HepG2 (cell line): ENCODE data around the gene ZNF804B. TPM values are rescaled to one million over a fixed set of nuclear protein-coding genes. Genes with fewer than 3 reads are reported as not detected.

Experiments
- ATAC-seq: fragments of 200-7000 bp; cut with Tn5 transposase; 3 replicates; pipeline ENCODE4 v1.9.1; 2020; ENCODE audit warnings: mild to moderate bottlenecking, moderate library complexity
- BruUV-seq: library from RNA; stranded (reverse); fragments of 400-500 nt; replicated peaks from 2 replicates; lab custom pipeline; 2021; lab: Mats Ljungman, UMichigan
- CTCF ChIA-PET: fragments of 300-600 bp; formaldehyde crosslinking; extraction: SDS; loops from one replicate; lab custom pipeline; 2021; ENCODE audit warnings: low total read pairs, inconsistent platforms, low intra/inter-chr PET ratio; lab: Yijun Ruan, JAX
- POLR2A ChIA-PET: fragments of 350-600 bp; sonication (Branson Sonifier 250); formaldehyde crosslinking; loops from one replicate; lab custom pipeline; 2020; ENCODE audit warnings: antibody characterized with exemption, inconsistent platforms; lab: Yijun Ruan, JAX
- DNase-seq: peaks from one replicate; pipeline ENCODE4 v3.0.0-alpha.2; 2015; ENCODE audit warnings: low spot score
- FAIRE-seq: peaks from 3 replicates; lab custom pipeline; 2011; peaks lifted over from hg19 to GRCh38; lab: Jason Lieb, UNC
- H2AFZ ChIP-seq: one replicate; pipeline ENCODE4 v1.6.1; 2011; ENCODE audit warnings: low read length, inconsistent platforms
- H3K27ac ChIP-seq: fragments of 300-600 bp; 3 replicates; pipeline ENCODE4 v1.8.0; 2011; ENCODE audit warnings: mixed run types, mild to moderate bottlenecking, mixed read lengths, low read length, inconsistent platforms; ENCODE audit not compliant: insufficient read depth; ENCODE audit errors: extremely low read length
- H3K27me3 ChIP-seq, 2 experiments: fragments of 200-600 bp in 1 of 2; 2 replicates in 1 of 2; 3 replicates in 1 of 2; pipeline versions ENCODE4 v1.6.0 to v1.8.0; 2011; ENCODE audit warnings: low read length in 2 of 2, mild to moderate bottlenecking in 2 of 2, moderate library complexity in 2 of 2, inconsistent platforms in 1 of 2; ENCODE audit not compliant: insufficient read depth in 2 of 2, control insufficient read depth in 1 of 2
- H3K36me3 ChIP-seq, 2 experiments: fragments of 200-600 bp in 1 of 2; replicated peaks in 1 of 2; 2 replicates in 1 of 2; 3 replicates in 1 of 2; pipeline versions ENCODE4 v1.5.1 to v1.8.0; 2011; ENCODE audit warnings: low read length in 2 of 2, inconsistent platforms in 1 of 2; ENCODE audit not compliant: insufficient read depth in 2 of 2, control insufficient read depth in 1 of 2
- H3K4me1 ChIP-seq: 2 replicates; pipeline ENCODE4 v1.5.1; 2012; ENCODE audit warnings: low read length, inconsistent platforms; ENCODE audit not compliant: insufficient read depth
- H3K4me2 ChIP-seq: 2 replicates; pipeline ENCODE4 v1.6.0; 2011; ENCODE audit warnings: low read depth, low read length, inconsistent platforms
- H3K4me3 ChIP-seq, 3 experiments: fragments of 200-600 bp in 1 of 3; sonication (generic), shearing (Covaris generic) in 1 of 3; replicated peaks in 1 of 3; 2 replicates each; pipeline ENCODE4 v1.5.1; 2011 to 2016; ENCODE audit warnings: low read length in 3 of 3, inconsistent platforms in 2 of 3, low read depth in 2 of 3, mild to moderate bottlenecking in 2 of 3, control low read depth in 1 of 3, mixed read lengths in 1 of 3; ENCODE audit not compliant: insufficient read depth in 1 of 3
- H3K79me2 ChIP-seq: one replicate; pipeline ENCODE4 v1.6.1; 2011; ENCODE audit warnings: low read length, inconsistent platforms; ENCODE audit not compliant: insufficient read depth
- H3K9ac ChIP-seq: 2 replicates; pipeline ENCODE4 v1.6.0; 2011; ENCODE audit warnings: mild to moderate bottlenecking, low read depth, low read length, inconsistent platforms; ENCODE audit not compliant: insufficient read depth
- H3K9me3 ChIP-seq: 2 replicates; pipeline ENCODE4 v1.5.1; 2012; ENCODE audit warnings: mild to moderate bottlenecking, low read length
- H4K20me1 ChIP-seq: 2 replicates; pipeline ENCODE4 v1.6.0; 2011; ENCODE audit warnings: inconsistent platforms, mild to moderate bottlenecking, low read length, moderate library complexity; ENCODE audit not compliant: insufficient read depth
- AHR ChIP-seq: IDR thresholded peaks from 2 replicates; pipeline ENCODE4 v1.6.1; 2018; ENCODE audit warnings: missing genetic modification reagents, missing compliant biosample characterization
- BRCA1 ChIP-seq: sonication (generic); formaldehyde crosslinking; IDR thresholded peaks from 2 replicates; pipeline ENCODE4 v1.4.0; 2020; ENCODE audit warnings: missing genetic modification reagents
- CENPX ChIP-seq: sonication (generic); formaldehyde crosslinking; IDR thresholded peaks from 2 replicates; pipeline ENCODE4 v1.9.0; 2021; ENCODE audit warnings: mild to moderate bottlenecking, missing genetic modification reagents, moderate library complexity
- EHMT2 ChIP-seq: fragments of 200-600 bp; sonication (generic); IDR thresholded peaks from 2 replicates; pipeline ENCODE4 v1.7.0; 2017; ENCODE audit warnings: antibody characterized with exemption, low read depth, low read length, borderline replicate concordance
- HOXA5 ChIP-seq: sonication (generic); formaldehyde crosslinking; IDR thresholded peaks from 2 replicates; pipeline ENCODE4 v1.4.0; 2020; ENCODE audit warnings: missing genetic modification reagents
- KLF12 ChIP-seq: sonication (generic); formaldehyde crosslinking; IDR thresholded peaks from 2 replicates; pipeline ENCODE4 v1.4.0; 2020; ENCODE audit warnings: missing genetic modification reagents, borderline replicate concordance
- MAF1 ChIP-seq: sonication (generic); formaldehyde crosslinking; IDR thresholded peaks from 2 replicates; pipeline ENCODE4 v1.5.0; 2020; ENCODE audit warnings: missing genetic modification reagents, borderline replicate concordance
- MAFG ChIP-seq: sonication (generic); formaldehyde crosslinking; IDR thresholded peaks from 2 replicates; pipeline ENCODE4 v1.5.1; 2020; ENCODE audit warnings: mild to moderate bottlenecking, missing genetic modification reagents
- MXD4 ChIP-seq: IDR thresholded peaks from 2 replicates; pipeline ENCODE4 v1.6.1; 2016; ENCODE audit warnings: mild to moderate bottlenecking, missing biosample characterization, missing genetic modification reagents
- NBN ChIP-seq: fragments of 450-650 bp; conservative IDR thresholded peaks from 2 replicates; pipeline ENCODE4 v1.6.1; 2017
- PHF21A ChIP-seq: sonication (generic); formaldehyde crosslinking; IDR thresholded peaks from 2 replicates; pipeline ENCODE4 v1.5.0; 2020; ENCODE audit warnings: mild to moderate bottlenecking, missing genetic modification reagents
- RBM39 ChIP-seq: fragments of 200-400 bp; formaldehyde crosslinking; IDR thresholded peaks from one replicate; pipeline ENCODE4 v1.6.1; 2018; ENCODE audit warnings: antibody characterized with exemption, mild to moderate bottlenecking, low read depth, low read length; ENCODE audit not compliant: poor library complexity, severe bottlenecking
- SMARCE1 ChIP-seq: fragments of 450-650 bp; IDR thresholded peaks from 2 replicates; pipeline ENCODE4 v1.6.1; 2017; ENCODE audit warnings: borderline replicate concordance
- ZNF232 ChIP-seq: sonication (generic); formaldehyde crosslinking; IDR thresholded peaks from 2 replicates; pipeline ENCODE4 v1.4.0; 2020; ENCODE audit warnings: missing genetic modification reagents, borderline replicate concordance
- ZNF605 ChIP-seq: sonication (generic); formaldehyde crosslinking; IDR thresholded peaks from 2 replicates; pipeline ENCODE4 v1.8.0; 2022; ENCODE audit warnings: mild to moderate bottlenecking, missing genetic modification reagents
- ZNF614 ChIP-seq: IDR thresholded peaks from 2 replicates; pipeline ENCODE4 v1.6.1; 2018; ENCODE audit warnings: missing biosample characterization, missing genetic modification reagents, inconsistent platforms, borderline replicate concordance
- ZSCAN31 ChIP-seq: sonication (generic); formaldehyde crosslinking; IDR thresholded peaks from 2 replicates; pipeline ENCODE4 v1.5.0; 2020; ENCODE audit warnings: low read depth, mild to moderate bottlenecking, missing genetic modification reagents
- WGBS: methylation state at CpG from one replicate; pipeline ENCODE4 v1.1.6; 2017; ENCODE audit warnings: low lambda C conversion rate; 5-methylcytosine and 5-hydroxymethylcytosine counted together
- in situ Hi-C: cut with HindIII; loops from 2 replicates; pipeline ENCODE4 v1.10.0; 2017; ENCODE audit warnings: low pct_unique_long_range_greater_than_20kb; ENCODE audit not compliant: extremely low pct_ligation_motif_present
- intact Hi-C: fragments of 100-400 bp; cut with micrococcal nuclease; formaldehyde crosslinking; loops from one replicate; pipeline ENCODE4 v1.10.0; 2022; ENCODE audit not compliant: unreplicated experiment
- polyA plus RNA-seq, 8 experiments: library from polyadenylated mRNA; depleted of rRNA in 3 of 8; stranded (reverse) in 7 of 8; unstranded in 1 of 8; fragments of >200 nt; fragmentation: Illumina TruSeq in 4 of 8; extraction: Trizol in 4 of 8; gene quantifications; 2 replicates each; pipeline versions ENCODE4 v1.2.1 to v1.2.3, GENCODE V29; 2011 to 2016; ENCODE audit warnings: low read depth in 4 of 8, missing spikeins in 1 of 8, mixed read lengths in 1 of 8; ENCODE audit not compliant: insufficient read depth in 1 of 8
- total RNA-seq, 5 experiments: library from RNA; depleted of rRNA; stranded (reverse); fragments of >200 nt; fragmentation: Illumina TruSeq; extraction: Trizol; gene quantifications; 2 replicates each; pipeline ENCODE4 v1.2.3, GENCODE V29; 2016; ENCODE audit warnings: low read depth in 1 of 5
- TF ChIP-seq, protein P1 (sequence below): sonication (generic); formaldehyde crosslinking; IDR thresholded peaks from 2 replicates; pipeline ENCODE4 v1.5.0; 2020; ENCODE audit warnings: missing genetic modification reagents
- TF ChIP-seq, protein P2 (sequence below): sonication (generic); formaldehyde crosslinking; IDR thresholded peaks from 2 replicates; pipeline ENCODE4 v1.9.0; 2021; ENCODE audit warnings: missing genetic modification reagents, mild to moderate bottlenecking, borderline replicate concordance

Gene ZNF804B
- total and polyA plus RNA-seq, 2 of the 13 experiments (the other 11 are each of a cell fraction or from before 2014, with no cell fraction given), result not detected

DNA sequence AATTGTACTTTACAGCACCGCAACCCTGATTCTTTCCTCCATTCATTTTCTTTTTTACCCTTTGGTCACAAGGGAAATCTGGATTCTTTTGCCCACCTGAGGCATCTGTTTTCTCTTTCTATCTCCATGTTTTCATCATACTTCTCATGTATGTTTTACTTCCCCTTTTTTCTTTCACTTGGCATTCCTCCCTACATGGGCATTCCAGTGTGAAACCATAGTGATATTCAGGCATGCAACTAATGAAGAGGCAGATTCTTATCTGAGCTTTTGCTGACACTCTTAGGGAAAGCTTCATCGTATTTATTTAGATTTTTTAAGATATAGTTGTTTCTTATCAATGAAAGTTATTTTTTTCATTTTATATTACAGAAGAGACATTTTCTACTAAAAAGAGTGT lies 441.3 kb downstream of the ZNF804B start (continued):
- TF ChIP-seq ZSCAN31 (CRISPR knock-in tag) (no peak), BRCA1 (CRISPR knock-in tag) (no peak)
- TF ChIP-seq, all 625 proteins: peak for 0

DNA sequence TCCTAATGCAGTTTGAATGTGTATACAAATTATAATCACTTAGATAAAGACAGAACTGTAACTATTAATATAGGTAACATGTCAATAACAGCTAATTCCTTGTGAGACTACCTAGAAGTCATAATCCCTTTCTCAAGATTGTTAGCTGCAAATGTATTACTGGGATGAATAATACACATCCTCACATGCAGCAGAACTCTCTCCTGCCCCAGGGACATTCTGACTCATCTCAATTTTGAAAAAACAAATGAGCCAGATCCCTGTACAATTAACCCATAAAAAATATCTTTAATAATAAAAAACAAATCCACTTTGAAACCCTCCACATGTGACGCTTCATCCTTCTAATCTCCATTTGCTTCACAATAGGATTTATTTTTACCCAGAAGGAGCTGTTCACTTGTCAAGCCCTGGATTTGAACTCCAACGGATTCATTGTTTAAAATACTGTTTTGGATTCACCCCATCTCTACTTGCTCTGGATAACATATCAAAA lies 464.4 kb downstream of the ZNF804B start:
- H3K4me2 ChIP-seq, result no peak overlapping the region
- peaks cover 42% of the 10 kb centered on the region for H3K9me3 ChIP-seq
- WGBS, result 1% methylated on average over 2 of the region's 2 CpGs
- intact Hi-C loops (no loop called here), in situ Hi-C loops (no loop called here)
- ATAC-seq (no peak), FAIRE-seq (no peak), DNase-seq (no peak)
- no peaks in the 10 kb centered on the region for H3K36me3 ChIP-seq
- H3K27ac ChIP-seq, result no peak overlapping the region
- ChIA-PET CTCF (no interaction called here), POLR2A (no interaction called here)
- no peak overlapping the region for H3K9ac ChIP-seq
- H3K27me3 ChIP-seq, result no peaks in the 10 kb centered on the region
- H3K79me2 ChIP-seq, result no peaks in the 10 kb centered on the region
- no peaks in the 10 kb centered on the region for H3K4me1 ChIP-seq
- BruUV-seq, result no TSS peak
- no peak for TF ChIP-seq MAF1 (CRISPR knock-in tag)
- TF ChIP-seq PHF21A (CRISPR knock-in tag), result no peak
- no peak for TF ChIP-seq MXD4 (CRISPR knock-in tag)
- TF ChIP-seq, protein P1, sequence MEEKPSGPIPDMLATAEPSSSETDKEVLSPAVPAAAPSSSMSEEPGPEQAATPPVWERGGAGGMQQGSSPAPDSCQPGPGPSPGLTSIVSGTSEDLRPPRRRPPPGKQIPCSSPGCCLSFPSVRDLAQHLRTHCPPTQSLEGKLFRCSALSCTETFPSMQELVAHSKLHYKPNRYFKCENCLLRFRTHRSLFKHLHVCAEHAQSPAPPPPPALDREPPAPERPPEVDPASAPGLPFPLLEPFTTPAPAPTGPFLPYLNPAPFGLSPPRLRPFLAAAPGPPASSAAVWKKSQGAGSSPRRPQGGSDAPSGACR, result no peak
- TF ChIP-seq NBN, result no peak
- no peak for TF ChIP-seq RBM39
- no peak for TF ChIP-seq MAFG (CRISPR knock-in tag)
- no peak for TF ChIP-seq SMARCE1
- TF ChIP-seq, protein P2, sequence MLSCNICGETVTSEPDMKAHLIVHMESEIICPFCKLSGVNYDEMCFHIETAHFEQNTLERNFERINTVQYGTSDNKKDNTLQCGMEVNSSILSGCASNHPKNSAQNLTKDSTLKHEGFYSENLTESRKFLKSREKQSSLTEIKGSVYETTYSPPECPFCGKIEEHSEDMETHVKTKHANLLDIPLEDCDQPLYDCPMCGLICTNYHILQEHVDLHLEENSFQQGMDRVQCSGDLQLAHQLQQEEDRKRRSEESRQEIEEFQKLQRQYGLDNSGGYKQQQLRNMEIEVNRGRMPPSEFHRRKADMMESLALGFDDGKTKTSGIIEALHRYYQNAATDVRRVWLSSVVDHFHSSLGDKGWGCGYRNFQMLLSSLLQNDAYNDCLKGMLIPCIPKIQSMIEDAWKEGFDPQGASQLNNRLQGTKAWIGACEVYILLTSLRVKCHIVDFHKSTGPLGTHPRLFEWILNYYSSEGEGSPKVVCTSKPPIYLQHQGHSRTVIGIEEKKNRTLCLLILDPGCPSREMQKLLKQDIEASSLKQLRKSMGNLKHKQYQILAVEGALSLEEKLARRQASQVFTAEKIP (CRISPR knock-in tag), result no peak
- TF ChIP-seq AHR (CRISPR knock-in tag), result no peak
- TF ChIP-seq HOXA5 (CRISPR knock-in tag), result no peak
- TF ChIP-seq KLF12 (CRISPR knock-in tag), result no peak
- TF ChIP-seq ZNF614 (CRISPR knock-in tag), result no peak
- TF ChIP-seq EHMT2, result no peak
- no peak for TF ChIP-seq CENPX
- no peak for TF ChIP-seq ZNF605 (CRISPR knock-in tag)
- no peak for TF ChIP-seq ZNF232 (CRISPR knock-in tag)
- H2AFZ ChIP-seq, result no peak overlapping the region
- no peak overlapping the region for H3K4me3 ChIP-seq
- H4K20me1 ChIP-seq, result no peaks in the 10 kb centered on the region
